ENCODE results near the gene DNAL1.

DNA sequence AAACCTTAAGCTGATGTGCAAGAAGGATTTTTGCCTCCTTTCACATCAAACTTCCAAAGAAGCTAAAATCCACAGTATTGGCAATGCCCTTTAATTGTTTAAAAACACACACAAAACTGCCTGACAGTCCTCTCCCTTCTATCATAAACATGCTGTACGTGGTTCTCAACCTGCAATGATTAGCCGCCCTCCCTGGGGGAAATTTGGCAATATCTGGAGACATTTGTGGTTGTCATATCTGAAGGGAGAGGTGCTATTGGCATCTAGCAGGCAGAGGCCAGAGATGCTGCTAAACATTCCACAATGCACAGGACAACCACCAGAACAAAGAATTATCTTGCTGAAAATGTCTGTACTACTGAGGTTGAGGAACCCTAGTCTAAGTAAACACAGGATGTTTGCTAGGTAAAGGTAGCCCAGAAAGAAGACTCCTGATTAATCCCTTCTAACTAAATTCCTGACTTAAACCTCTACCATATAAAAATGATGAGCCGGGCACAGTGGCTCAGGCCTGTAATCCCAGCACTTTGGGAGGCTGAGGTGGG, 31.3 kb upstream of the DNAL1 start:
- TF ChIP-seq POLR2A (IDR thresholded peaks at IDR 0.05): no peak
- TF ChIP-seq, protein P1, sequence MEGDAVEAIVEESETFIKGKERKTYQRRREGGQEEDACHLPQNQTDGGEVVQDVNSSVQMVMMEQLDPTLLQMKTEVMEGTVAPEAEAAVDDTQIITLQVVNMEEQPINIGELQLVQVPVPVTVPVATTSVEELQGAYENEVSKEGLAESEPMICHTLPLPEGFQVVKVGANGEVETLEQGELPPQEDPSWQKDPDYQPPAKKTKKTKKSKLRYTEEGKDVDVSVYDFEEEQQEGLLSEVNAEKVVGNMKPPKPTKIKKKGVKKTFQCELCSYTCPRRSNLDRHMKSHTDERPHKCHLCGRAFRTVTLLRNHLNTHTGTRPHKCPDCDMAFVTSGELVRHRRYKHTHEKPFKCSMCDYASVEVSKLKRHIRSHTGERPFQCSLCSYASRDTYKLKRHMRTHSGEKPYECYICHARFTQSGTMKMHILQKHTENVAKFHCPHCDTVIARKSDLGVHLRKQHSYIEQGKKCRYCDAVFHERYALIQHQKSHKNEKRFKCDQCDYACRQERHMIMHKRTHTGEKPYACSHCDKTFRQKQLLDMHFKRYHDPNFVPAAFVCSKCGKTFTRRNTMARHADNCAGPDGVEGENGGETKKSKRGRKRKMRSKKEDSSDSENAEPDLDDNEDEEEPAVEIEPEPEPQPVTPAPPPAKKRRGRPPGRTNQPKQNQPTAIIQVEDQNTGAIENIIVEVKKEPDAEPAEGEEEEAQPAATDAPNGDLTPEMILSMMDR (IDR thresholded peaks at IDR 0.05): no peak
